Coronary artery (tissue), 2 donors: ENCODE data around the gene MYO18B.

Experiments
- DNase-seq: peaks from one replicate; pipeline ENCODE4 v3.0.0-alpha.2; 2017; ENCODE audit warnings: low spot score
- H3K27ac ChIP-seq, 2 donors: fragments of 200-600 bp; sonication (generic); one replicate each; pipeline ENCODE4 v1.5.1; 2016 to 2019
- H3K4me3 ChIP-seq: fragments of 200-600 bp; sonication (generic); 2 replicates; pipeline ENCODE4 v1.5.1; 2016; ENCODE audit warnings: mild to moderate bottlenecking, moderate library complexity
- TF ChIP-seq, protein P1 (sequence below): fragments of 200-600 bp; sonication (generic); IDR thresholded peaks from one replicate; pipeline ENCODE4 v1.5.1; 2019; ENCODE audit warnings: antibody characterized with exemption

The MYO18B gene

DNA sequence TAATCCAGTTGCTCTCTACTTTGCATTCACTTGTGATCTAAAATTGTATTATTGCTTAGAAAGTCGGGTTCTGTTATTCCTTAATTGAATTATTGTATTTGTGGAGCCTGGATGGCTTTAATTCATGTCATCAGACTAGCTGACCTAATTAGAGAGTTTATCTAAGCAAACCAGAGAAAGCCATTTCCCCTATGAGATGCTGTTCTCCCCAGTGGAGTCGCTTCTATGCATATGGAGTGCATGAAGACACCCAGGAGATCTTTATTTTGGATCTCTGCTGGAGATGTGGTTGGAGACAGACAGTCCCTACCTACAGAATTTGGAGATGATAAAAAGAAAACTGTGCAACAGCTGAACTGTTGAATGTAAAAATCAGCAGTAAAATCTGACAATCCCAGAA is 45.2 kb upstream of the MYO18B start:
- TF ChIP-seq, protein P1, sequence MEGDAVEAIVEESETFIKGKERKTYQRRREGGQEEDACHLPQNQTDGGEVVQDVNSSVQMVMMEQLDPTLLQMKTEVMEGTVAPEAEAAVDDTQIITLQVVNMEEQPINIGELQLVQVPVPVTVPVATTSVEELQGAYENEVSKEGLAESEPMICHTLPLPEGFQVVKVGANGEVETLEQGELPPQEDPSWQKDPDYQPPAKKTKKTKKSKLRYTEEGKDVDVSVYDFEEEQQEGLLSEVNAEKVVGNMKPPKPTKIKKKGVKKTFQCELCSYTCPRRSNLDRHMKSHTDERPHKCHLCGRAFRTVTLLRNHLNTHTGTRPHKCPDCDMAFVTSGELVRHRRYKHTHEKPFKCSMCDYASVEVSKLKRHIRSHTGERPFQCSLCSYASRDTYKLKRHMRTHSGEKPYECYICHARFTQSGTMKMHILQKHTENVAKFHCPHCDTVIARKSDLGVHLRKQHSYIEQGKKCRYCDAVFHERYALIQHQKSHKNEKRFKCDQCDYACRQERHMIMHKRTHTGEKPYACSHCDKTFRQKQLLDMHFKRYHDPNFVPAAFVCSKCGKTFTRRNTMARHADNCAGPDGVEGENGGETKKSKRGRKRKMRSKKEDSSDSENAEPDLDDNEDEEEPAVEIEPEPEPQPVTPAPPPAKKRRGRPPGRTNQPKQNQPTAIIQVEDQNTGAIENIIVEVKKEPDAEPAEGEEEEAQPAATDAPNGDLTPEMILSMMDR: no peak
- H3K27ac ChIP-seq: no peak overlapping the region
- no peak overlapping the region for H3K4me3 ChIP-seq
- DNase-seq: no peak

DNA sequence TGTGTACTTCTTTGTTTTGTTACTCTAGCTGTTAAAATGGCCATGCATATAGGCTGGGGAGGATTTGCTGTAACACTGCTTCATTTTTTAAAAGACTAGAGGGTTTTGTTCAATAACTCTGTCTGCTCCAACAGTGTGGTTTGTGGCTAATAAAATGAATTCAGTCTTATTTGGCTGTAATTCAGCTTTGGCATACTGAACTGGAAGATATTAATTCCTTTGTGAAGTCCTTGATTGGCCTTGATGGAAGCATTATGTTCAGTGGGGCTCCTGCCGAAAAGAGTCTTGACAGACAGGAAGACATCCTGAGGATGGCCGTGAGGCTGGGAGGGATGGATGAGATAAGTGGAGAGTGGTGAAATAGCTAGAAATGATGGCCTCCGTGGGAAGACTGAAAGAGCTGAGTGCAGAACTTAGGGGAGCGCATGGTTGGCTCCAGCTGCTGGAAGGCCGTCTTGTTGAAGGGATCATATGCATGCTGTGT is 44.8 kb upstream of the MYO18B start:
- H3K4me3 ChIP-seq: no peak overlapping the region
- no peak for DNase-seq
- H3K27ac ChIP-seq: no peak overlapping the region
- TF ChIP-seq, protein P1: no peak

DNA sequence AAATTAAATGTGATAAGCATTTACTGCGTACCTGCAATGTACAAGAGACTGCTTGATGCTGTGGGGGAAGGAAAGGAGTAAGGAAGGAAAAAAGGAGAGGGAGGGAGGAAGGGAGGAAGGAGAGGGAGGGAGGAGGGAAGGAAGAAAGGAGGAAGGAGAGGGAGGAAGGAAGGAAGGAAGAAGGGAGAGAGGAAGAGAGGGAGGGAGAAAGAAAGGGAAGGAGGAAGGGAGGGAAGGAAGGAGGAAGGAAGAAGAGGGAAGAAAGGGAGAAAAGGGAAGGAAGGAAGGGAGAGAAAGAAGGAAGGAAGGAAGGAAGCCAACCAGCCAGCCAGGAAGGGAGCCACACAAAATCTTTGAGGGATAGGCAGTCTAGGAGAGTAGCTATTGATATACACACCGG is 44.0 kb upstream of the MYO18B start:
- DNase-seq: no peak
- TF ChIP-seq, protein P1: no peak
- Histone ChIP-seq H3K27ac (no peak overlapping the region), H3K4me3 (no peak overlapping the region)

DNA sequence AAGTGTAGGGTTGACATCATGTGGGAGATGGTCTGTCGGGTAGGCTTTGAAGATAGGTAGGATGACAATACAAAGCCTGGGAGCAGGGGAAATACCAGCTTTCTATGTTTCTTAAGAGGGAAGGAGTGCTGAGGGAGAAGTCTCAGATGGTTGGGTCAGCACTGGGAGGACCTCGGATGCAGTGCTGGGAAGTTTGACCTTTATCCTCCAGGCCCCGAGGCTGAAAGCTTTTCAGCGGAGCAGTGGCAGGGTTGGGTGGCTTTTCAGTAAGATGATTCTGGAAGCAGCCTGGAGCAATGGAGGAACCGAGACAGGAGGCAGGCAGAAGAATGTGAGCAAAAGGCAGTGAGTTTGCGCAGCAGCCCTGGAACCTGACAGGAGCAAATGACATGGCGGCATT is 43.5 kb upstream of the MYO18B start:
- Histone ChIP-seq H3K4me3 (no peak overlapping the region), H3K27ac (no peak overlapping the region)
- DNase-seq: no peak
- TF ChIP-seq, protein P1: no peak

DNA sequence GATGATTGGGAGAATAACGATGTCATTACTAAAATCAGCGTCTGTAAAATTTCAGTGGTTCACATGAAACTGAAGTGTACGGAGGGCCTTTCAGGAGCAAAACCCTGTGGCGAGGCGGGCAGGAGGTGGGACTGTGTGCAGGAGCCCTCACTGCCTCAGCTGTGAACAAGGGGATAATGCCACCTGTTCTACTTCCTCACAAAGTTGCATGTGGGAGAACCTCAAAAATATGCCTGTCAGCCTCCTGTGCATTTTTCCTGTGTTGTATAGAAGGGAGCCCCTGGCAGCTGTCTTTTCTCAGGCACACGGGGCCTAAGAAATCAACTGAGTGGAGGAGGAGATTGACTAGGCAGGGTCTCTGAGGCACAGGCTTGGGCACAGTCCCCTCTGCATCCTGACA is 43.0 kb upstream of the MYO18B start:
- TF ChIP-seq, protein P1: no peak
- Histone ChIP-seq H3K4me3 (no peak overlapping the region), H3K27ac (no peak overlapping the region)
- DNase-seq: no peak

DNA sequence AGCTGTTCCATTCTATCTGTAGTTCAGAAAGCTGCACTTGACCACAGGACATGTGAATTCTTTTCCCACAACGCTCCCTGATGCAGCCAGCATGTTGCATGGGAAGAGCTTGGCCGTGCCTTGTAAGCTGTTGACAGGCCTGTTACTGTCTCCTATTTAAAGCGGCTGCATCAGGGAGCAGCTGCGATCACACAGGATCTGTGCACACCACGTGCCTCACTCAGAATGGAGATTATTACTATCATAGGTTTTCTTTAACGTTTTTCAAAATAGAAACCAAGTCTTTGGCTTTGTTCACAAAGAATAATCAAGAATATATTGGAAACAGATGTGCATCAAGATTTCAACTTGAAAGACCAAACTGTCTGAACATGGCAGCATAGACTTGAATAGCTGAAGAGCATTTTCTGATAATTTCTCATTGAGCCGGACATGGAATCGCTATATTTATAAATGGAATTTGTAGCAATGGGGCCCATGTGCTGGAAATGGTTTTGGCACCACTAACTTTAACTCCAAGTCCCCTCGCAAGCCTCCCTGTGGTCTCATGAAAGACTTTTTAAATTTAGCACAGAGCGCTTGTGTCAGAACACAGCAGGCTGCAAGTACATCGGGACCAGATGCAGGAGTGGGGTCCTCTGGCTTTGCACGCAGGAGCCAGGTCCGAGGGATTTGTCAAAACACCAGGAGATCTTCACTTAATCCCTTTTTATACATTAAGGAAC is 40.8 kb upstream of the MYO18B start:
- TF ChIP-seq, protein P1: no peak
- Histone ChIP-seq H3K4me3 (no peak overlapping the region), H3K27ac (no peak overlapping the region)
- no peak for DNase-seq

DNA sequence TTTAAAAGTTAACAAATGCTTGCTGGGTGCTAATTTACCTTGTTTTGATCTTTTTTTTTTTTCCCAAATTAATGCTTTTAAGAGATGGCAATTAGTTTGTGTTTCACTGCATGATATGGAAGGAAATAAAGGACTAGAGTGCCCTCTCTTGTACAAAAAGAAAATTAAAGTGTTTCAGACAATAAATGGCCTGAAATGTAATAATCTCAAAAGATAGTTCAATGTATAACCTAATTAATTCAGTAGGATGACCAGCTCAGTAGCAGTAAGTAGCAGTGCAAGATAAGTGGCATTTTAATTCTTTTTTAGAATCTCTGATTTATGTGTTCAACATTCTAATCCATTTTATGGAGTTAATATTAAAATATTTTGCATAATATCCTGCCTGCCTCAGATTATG is 39.9 kb upstream of the MYO18B start:
- TF ChIP-seq, protein P1: peak; percentile 15
- no peak overlapping the region for H3K4me3 ChIP-seq
- H3K27ac ChIP-seq: no peak overlapping the region
- no peak for DNase-seq
